ENCODE data around the gene SPACA7.
A peak's percentile ranks its signal among the peaks of the same experiment; 100 is the strongest.
"Not testable (repeated sequence)": the region's sequence is repeated elsewhere in the genome, so short reads cannot be mapped to it uniquely, and the experiment has no call there.

Gene SPACA7

GRCh38 chr13:112351825-112352224 is 24.3 kb upstream of the SPACA7 start:
- DNase-seq: peak; percentile 31

- DNase-seq: no peak
These were observed 22.3 kb upstream of the SPACA7 start for GRCh38 chr13:112353856-112354255.

DNA sequence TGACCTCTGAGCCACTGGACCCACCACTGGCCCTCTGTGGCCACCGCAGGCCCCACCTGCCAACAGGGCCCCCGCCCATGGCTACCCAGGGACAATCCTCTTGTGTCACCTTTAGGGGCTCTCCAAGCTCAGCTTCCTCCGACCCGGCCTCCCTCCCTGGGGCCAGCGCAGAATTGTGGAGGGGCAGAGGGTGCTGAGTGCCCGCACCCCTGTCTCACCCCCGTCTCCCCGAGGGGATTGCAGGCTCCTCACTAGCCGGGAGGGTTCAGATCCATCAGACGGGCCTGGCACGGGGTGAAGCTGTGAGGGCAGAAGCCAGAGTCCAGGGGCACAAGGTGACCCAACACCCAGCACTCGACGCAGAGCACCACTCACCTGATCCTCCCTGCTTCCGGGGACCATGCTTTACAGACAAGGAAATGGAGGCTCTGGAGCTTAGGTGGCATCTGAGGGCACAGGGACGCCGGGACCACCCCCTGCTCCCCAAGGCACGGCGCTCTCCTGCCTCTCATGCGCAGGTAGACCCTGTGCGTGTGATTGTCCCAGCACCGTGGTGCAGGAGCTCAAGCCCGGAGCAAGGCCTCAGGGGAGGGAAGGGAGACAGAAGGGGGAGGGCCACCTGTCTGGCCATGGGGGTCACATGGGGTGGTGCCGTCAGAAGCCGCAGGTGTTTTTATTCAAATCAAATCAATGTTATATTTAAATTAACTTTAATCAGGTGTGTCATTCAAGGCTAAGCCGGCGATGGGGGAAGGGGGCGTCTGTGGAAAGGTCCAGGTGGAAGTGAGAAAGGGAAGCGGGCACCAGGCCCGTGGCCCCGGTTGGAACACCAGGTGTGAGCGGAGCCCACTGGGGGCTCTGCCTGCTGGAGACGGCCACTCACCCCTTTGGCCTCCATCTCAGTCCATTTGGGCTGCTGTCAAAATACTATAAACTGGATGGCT is 21.6 kb upstream of the SPACA7 start:
- no peak for DNase-seq

DNA sequence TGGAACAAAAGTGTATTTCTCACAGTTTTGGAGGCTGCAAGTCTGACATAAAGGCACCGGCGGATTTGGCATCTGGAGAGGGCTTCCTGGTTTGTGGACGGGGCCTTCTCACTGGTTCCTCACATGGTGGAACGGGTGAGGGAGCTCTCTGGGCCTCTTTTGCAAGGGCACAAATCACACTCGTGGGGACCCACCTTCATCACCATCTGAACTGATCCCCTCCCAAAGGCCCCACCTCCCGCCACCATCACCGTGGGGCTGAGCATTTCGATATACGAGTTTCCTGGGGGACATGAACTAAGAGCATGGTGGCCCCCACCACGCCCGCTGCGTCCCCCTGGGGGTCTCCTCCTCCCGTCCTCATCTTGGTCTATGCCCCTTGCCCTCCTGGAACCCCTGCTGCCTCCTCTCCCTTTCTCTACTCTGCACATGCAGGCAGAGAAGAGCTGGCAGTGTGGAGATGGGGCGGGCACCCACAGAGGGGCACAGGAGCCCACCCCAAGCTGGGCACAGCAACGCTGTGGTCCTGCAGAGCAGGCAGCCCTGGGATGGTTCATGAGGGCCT is 20.8 kb upstream of the SPACA7 start:
- DNase-seq: no peak

GRCh38 chr13:112356190-112356589 is 20.0 kb upstream of the SPACA7 start:
- no peak for DNase-seq

DNA sequence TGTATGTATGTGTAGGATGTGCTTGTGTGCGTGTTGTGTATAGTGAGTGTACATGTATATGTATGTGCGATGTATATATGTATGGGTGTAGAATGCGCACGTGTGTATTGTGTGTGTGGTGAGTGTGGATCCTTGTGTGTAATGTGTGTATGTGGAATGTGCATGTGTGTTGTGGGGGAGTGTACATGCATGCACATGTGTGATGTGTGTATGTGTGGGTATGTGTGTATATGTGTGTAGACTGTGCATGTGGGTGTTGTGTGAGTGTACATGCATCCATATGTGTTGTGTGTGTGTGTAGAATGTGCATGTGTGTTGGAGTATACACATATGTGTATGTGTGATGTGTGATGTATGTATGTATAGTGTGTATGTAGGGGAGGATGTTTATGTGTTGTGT is 18.0 kb upstream of the SPACA7 start:
- DNase-seq: no peak

- DNase-seq: no peak
These were observed 14.1 kb upstream of the SPACA7 start for GRCh38 chr13:112362021-112362420.

DNA sequence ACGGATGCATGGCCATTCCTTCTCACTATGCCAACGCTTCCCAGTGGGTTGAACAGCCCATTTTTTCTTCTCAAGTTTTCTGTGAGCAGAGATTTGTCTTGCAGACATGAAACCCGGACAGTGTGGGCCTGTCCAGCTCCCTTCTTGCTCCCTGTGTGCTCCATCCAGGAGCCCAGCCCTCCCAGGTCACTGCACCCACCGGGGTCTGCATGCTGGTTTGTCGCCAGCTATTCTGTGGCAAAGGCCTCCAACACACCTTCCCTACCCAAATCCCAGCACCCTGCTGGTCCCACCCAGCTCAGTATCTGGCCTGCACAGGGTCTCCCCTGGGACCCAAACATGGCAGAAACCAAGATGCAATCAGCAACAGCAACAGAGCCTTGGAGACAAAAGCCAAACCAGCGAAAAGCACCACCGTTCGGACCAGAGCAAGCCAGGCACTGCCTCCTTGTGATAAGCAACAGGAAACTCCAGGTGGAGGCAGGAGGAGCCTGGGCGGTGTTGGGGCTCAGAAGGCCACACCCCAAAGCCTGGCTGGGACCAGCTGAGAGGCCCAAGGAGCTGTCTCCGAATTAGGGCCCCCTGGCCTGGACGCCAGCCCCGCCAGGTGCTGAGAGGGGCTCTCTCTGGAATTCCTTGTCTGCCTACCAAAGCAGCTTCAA is 12.2 kb upstream of the SPACA7 start:
- DNase-seq: no peak

- DNase-seq: peak; percentile 17
These were observed 9.1 kb upstream of the SPACA7 start for GRCh38 chr13:112366907-112367646.

DNA sequence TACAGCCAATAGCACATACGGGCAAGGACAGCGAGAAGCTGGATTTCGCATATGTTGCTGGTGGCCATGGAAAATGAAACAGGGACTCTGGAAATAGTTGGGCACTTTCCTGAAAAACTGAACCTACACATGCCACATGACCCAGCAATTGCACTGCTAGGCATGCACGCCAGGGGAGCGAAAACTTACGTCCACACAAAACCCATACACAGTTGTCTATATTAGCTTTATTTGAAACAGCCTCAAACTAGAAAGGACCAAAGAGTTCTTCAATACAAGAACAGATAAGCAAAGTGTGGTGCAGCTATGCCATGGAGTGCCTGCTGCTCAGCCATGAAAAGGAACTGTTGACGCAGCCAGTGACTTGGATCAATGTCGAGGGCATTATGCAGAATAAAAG is 7.3 kb upstream of the SPACA7 start:
- DNase-seq: no peak

DNA sequence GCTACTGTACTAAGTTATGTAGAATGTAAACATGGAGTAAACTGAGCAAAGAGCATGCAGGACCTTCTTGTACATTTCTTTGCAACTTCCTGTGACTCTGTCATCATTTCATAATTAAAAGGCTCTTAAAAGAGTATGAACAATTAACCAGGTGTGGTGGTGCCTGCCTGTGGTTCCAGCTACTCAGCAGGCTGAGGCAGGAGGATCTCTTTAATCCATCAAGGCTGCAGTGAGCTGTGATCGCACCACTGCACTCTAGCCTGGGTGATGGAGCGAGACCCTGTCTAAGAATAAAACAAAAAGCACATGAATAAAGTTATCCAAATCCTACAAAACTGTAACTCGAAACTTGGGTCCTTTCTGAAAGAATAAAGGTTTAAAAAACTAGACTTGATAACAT is 5.8 kb upstream of the SPACA7 start:
- DNase-seq: no peak

DNA sequence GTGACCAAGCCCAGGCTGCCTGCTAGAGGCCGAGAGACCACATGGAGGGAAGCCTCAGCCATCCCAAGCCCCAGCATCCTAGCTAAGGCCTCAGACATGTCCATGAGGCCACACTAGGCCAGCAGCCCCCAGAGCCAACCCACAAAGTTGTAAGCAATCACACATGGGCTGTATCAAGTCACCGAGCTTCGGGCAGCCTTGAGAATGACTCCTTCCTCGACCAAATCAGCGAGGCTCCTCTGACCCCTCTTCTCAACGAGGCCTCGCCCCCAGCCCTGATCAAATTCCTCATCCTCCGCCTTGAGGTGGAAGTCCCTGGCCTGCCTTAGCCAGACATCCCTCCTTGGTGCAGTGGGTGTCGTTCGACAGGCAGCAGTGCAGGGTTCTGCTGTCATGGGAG is 1.9 kb upstream of the SPACA7 start:
- DNase-seq: no peak

DNA sequence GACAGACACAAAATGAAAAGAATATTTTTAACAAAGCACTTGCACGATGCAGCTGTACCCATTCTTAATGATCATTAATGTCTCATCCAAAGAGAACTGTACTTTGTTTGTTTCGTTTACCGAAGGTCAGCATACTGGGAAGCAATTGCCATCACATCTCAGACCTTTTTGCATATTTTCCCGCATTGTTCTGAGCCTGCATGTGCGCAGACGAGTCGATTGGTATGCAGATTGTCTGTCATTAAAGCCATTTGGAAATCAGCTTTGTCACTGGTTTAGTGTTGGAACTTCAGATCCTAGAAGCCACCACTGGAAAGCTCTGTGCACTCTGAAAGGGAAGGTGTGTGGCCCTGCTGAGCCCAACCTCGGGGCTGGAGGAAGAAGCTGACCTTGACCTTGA is 15.6 kb downstream of the SPACA7 start:
- DNase-seq: no peak

- no peak for DNase-seq
These were observed 16.6 kb downstream of the SPACA7 start for GRCh38 chr13:112392719-112393118.

DNA sequence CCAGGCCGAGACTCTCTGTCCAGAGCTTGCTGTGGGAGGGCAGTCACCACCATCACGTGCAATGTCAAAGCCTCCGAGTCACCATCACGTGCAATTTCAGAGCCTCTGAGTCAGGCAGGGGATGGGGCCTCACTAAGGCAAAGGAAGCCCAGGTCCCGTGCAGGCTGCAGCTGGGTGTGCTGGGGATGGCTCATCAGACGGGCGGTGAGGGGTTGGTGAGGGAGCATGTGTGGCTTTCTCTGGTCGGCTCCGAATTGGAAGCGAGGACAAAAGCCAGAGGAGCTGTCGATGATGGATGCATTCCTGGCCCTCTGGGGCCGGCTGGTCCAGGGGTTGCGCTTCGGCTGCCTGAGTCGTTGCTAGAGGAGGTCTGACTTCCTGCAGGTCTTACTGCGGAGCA is 18.9 kb downstream of the SPACA7 start:
- DNase-seq: not testable (repeated sequence)

DNA sequence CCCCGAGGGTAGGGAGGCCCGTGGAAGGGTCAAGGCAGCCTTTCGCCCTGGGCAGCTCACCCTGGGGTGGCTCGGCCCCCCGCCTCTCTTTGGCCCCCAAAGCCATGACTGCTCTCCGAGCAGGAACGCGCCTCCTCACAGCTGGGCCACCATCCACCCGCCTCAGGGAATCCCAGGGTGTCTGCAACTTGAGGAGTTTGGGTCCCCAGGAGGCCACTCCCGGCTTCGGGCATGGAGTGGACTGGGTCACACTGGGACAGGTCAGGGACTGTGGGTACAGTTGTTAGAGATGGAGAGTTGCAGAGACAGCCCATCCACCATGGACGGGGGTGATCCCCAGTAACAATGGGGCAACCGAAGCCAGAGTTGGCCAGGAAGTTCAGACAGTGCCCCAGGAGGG is 19.8 kb downstream of the SPACA7 start:
- DNase-seq: not testable (repeated sequence)

DNA sequence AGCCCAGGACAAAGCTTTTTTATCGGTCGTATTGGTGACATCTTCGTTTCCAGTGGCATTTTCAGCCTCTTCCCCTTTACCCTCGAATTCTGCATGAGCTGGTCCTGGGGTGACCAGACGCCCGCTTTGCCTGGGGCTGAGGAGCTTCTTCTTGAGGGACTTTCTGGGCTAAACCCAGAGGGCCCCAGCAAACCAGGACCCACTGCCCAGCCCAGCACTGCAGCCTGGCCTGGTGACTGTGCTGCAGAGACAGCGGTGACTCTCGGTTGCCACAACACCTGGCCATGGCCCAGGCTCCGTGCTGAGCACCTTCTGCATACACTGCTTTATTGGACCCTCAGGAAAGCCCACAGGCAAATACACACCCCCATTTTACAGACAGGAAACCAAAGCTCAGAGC is 21.0 kb downstream of the SPACA7 start:
- no peak for DNase-seq

DNA sequence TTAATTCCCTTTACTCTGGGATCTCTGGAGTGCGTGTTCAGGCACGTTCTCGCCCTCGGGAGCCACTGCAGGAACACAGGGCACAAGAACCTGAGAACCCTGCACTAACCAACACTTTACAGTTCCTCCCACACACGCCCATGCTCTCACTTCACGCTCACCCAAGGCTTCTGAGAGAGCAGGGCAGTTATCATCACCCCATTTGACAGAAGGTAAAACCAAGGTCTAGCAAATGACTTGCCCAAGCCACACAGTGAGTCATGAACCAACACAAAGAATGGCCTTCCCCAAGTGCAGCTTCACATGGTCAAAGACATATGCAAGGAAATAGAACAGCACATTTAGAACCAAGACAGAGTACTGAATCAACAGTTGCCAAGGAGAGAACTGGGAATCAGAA is 22.2 kb downstream of the SPACA7 start:
- not testable (repeated sequence) for DNase-seq

DNA sequence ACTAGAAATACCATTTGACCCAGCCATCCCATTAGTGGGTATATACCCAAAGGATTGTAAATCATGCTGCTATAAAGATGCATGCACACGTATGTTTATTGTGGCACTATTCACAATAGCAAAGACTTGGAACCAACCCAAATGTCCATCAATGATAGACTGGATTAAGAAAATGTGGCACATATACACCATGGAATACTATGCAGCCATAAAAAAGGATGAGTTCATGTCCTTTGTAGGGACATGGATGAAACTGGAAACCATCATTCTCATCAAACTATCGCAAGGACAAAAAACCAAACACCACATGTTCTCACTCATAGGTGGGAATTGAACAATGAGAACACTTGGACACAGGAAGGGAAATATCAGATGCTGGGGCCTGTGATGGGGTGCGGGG is 33.7 kb downstream of the SPACA7 start:
- not testable (repeated sequence) for DNase-seq

DNA sequence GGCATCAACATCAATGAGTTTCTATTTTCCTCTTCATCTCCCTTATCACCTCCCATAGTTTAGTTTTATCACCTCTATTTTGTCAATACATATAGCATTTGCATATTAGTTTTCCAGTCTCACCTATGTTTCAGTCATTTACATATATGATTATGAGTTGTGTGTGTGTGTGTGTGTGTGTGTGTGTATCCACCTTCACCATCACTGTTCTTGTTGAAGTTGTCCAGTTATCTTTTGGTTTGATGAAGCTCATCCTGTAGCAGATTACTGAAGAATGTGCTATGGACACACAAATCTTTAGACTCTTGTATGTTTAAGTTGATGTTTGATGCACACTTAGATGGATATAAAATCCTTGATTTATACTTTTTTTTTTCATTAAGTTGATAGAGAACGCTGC is 40.5 kb downstream of the SPACA7 start:
- no peak for DNase-seq

DNA sequence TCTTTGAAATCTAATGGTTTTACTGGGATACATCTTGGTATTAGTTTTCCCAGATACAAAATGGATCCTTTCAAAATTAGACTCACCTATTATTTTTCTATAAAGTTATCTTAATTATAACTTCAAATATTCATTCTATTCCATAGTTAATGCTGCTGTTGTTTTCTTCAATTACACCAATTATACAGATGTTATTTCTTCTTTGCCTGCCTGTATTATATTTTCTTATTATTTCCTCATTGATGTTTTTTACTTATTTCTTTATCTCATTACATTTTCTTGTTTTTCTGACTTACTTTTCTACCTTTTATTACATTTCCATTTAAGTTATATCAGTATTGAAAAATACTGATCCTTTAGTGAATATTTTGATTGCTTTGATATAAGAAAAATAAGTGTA is 40.9 kb downstream of the SPACA7 start:
- no peak for DNase-seq

- no peak for DNase-seq
These were observed 47.9 kb downstream of the SPACA7 start for GRCh38 chr13:112424098-112424497.

- no peak for DNase-seq
These were observed 52.5 kb downstream of the SPACA7 start for GRCh38 chr13:112428704-112429103.
